ENCODE results near the gene SACM1L.
A peak's percentile ranks its signal among the peaks of the same experiment; 100 is the strongest.

SACM1L gene

GRCh38 chr3:45690336-45691035 is 1.3 kb downstream of the SACM1L start:
- H3K27ac ChIP-seq (ENCODE audit: low read length) = peak overlapping the region; percentile 79; the same call in 1 of the 2 replicates
- H3K4me3 ChIP-seq (ENCODE audit: low read length) = peak overlapping the region; percentile 89
- H3K79me2 ChIP-seq (ENCODE audit: low read length) = peaks cover 62% of the 10 kb centered on the region
- H2AFZ ChIP-seq (ENCODE audit: low read length) = no peak overlapping the region
- peak; percentile 56 for DNase-seq
- TF ChIP-seq CTCF (IDR thresholded peaks at IDR 0.05; ENCODE audit: low read length) (peak; percentile 17; the same call in 1 of the 2 replicates), EZH2phosphoT487 (IDR thresholded peaks at IDR 0.05; ENCODE audit: low read length) (no peak)
- H3K4me1 ChIP-seq (ENCODE audit: low read length) = peaks cover 39% of the 10 kb centered on the region
- peak overlapping the region; percentile 79 for H3K4me2 ChIP-seq (ENCODE audit: low read depth, low read length)
- peaks cover under 1% of the 10 kb centered on the region; the same call in 1 of the 2 replicates for H3K36me3 ChIP-seq (replicated peaks; ENCODE audit: insufficient read depth, low read length)
- no peaks in the 10 kb centered on the region for H3K9me2 ChIP-seq (replicated peaks; ENCODE audit: insufficient read depth, low read length)
- H3K9ac ChIP-seq (ENCODE audit: low read length) = peak overlapping the region; percentile 84
- no peaks in the 10 kb centered on the region for H3K27me3 ChIP-seq (replicated peaks; ENCODE audit: insufficient read depth, low read length)
- H3F3A ChIP-seq (ENCODE audit: insufficient read depth, low read length) = peaks cover 46% of the 10 kb centered on the region
- no peaks in the 10 kb centered on the region; the same call in 1 of the 2 replicates for H4K20me1 ChIP-seq (ENCODE audit: insufficient read depth, low read length)
- H3K9me3 ChIP-seq (replicated peaks; ENCODE audit: insufficient read depth, low read length) = no peaks in the 10 kb centered on the region

- H3K79me2 ChIP-seq (ENCODE audit: low read length) = peaks cover 75% of the 10 kb centered on the region
- peaks cover 3% of the 10 kb centered on the region; the same call in 1 of the 2 replicates for H3K36me3 ChIP-seq (replicated peaks; ENCODE audit: insufficient read depth, low read length)
- no peaks in the 10 kb centered on the region; the same call in 1 of the 2 replicates for H4K20me1 ChIP-seq (ENCODE audit: insufficient read depth, low read length)
- peak overlapping the region; percentile 89; the same call in 1 of the 2 replicates for H3K4me3 ChIP-seq (ENCODE audit: low read length)
- no peak overlapping the region for H2AFZ ChIP-seq (ENCODE audit: low read length)
- no peak for DNase-seq
- H3K4me1 ChIP-seq (ENCODE audit: low read length) = peaks cover 39% of the 10 kb centered on the region
- H3F3A ChIP-seq (ENCODE audit: insufficient read depth, low read length) = peaks cover 45% of the 10 kb centered on the region
- peak overlapping the region; percentile 79 for H3K4me2 ChIP-seq (ENCODE audit: low read depth, low read length)
- TF ChIP-seq EZH2phosphoT487 (IDR thresholded peaks at IDR 0.05; ENCODE audit: low read length) (no peak), CTCF (IDR thresholded peaks at IDR 0.05; ENCODE audit: low read length) (no peak), EZH2 (optimal IDR thresholded peaks at IDR 0.05; ENCODE audit: low read depth, low read length) (no peak)
- peak overlapping the region; percentile 66; the same call in 1 of the 2 replicates for H3K27ac ChIP-seq (ENCODE audit: low read length)
- H3K9ac ChIP-seq (ENCODE audit: low read length) = no peak overlapping the region
- no peaks in the 10 kb centered on the region for H3K9me3 ChIP-seq (replicated peaks; ENCODE audit: insufficient read depth, low read length)
- H3K27me3 ChIP-seq (replicated peaks; ENCODE audit: insufficient read depth, low read length) = no peaks in the 10 kb centered on the region
- no peaks in the 10 kb centered on the region for H3K9me2 ChIP-seq (replicated peaks; ENCODE audit: insufficient read depth, low read length)
Observed at GRCh38 chr3:45691842-45692241, 2.6 kb downstream of the SACM1L start.

- peaks cover 85% of the 10 kb centered on the region for H3K79me2 ChIP-seq (ENCODE audit: low read length)
Observed at GRCh38 chr3:45692866-45693265, 3.7 kb downstream of the SACM1L start.

More at GRCh38 chr3:45692866-45693265, 3.7 kb downstream of the SACM1L start:
- H2AFZ ChIP-seq (ENCODE audit: low read length) = no peak overlapping the region
- no peaks in the 10 kb centered on the region for H3K27me3 ChIP-seq (replicated peaks; ENCODE audit: insufficient read depth, low read length)
- peaks cover 3% of the 10 kb centered on the region; the same call in 1 of the 2 replicates for H3K36me3 ChIP-seq (replicated peaks; ENCODE audit: insufficient read depth, low read length)
- peak overlapping the region; percentile 46; the same call in 1 of the 2 replicates for H3K4me2 ChIP-seq (ENCODE audit: low read depth, low read length)
- H3K9me3 ChIP-seq (replicated peaks; ENCODE audit: insufficient read depth, low read length) = no peaks in the 10 kb centered on the region
- H3F3A ChIP-seq (ENCODE audit: insufficient read depth, low read length) = peaks cover 42% of the 10 kb centered on the region
- H3K4me3 ChIP-seq (ENCODE audit: low read length) = no peak overlapping the region
- H3K9ac ChIP-seq (ENCODE audit: low read length) = no peak overlapping the region
- H3K4me1 ChIP-seq (ENCODE audit: low read length) = peaks cover 39% of the 10 kb centered on the region
- H4K20me1 ChIP-seq (ENCODE audit: insufficient read depth, low read length) = no peaks in the 10 kb centered on the region; the same call in 1 of the 2 replicates
- TF ChIP-seq EZH2phosphoT487 (IDR thresholded peaks at IDR 0.05; ENCODE audit: low read length) = no peak
- no peak for TF ChIP-seq CTCF (IDR thresholded peaks at IDR 0.05; ENCODE audit: low read length)
- no peak for TF ChIP-seq EZH2 (optimal IDR thresholded peaks at IDR 0.05; ENCODE audit: low read depth, low read length)
- H3K9me2 ChIP-seq (replicated peaks; ENCODE audit: insufficient read depth, low read length) = no peaks in the 10 kb centered on the region
- no peak for DNase-seq
- H3K27ac ChIP-seq (ENCODE audit: low read length) = peak overlapping the region; percentile 66; the same call in 1 of the 2 replicates

All from MM.1S (cell line).